H9 (cell line): ENCODE results near the gene GOLGA3. TPM values are rescaled to one million over a fixed set of nuclear protein-coding genes. Genes with fewer than 3 reads are reported as not detected.

Source experiments
- DNase-seq: peaks from one replicate; pipeline ENCODE4 v3.0.0-alpha.2; 2017
- H2AFZ ChIP-seq: one replicate; pipeline ENCODE4 v1.6.1; 2013; ENCODE audit warnings: mild to moderate bottlenecking, low read length, control low read depth, moderate library complexity
- H2AK5ac ChIP-seq: 2 replicates; pipeline ENCODE4 v1.6.1; 2013; ENCODE audit warnings: low read length, control low read depth, mixed read lengths; ENCODE audit not compliant: insufficient read length
- H2BK120ac ChIP-seq: one replicate; pipeline ENCODE4 v1.6.1; 2013; ENCODE audit warnings: low read depth, mild to moderate bottlenecking, low read length, control low read depth, inconsistent platforms; ENCODE audit not compliant: poor library complexity, severe bottlenecking
- H2BK12ac ChIP-seq: 2 replicates; pipeline ENCODE4 v1.6.1; 2013; ENCODE audit warnings: low read length, control low read depth, mixed read lengths, low read depth; ENCODE audit not compliant: insufficient read length
- H2BK15ac ChIP-seq: 2 replicates; pipeline ENCODE4 v1.6.1; 2013; ENCODE audit warnings: low read depth, low read length, control low read depth
- H2BK20ac ChIP-seq: one replicate; pipeline ENCODE4 v1.6.1; 2013; ENCODE audit warnings: low read depth, mild to moderate bottlenecking, low read length, control low read depth, inconsistent platforms; ENCODE audit not compliant: poor library complexity, severe bottlenecking
- H2BK5ac ChIP-seq: 2 replicates; pipeline ENCODE4 v1.6.1; 2013; ENCODE audit warnings: low read length, control low read depth, mixed read lengths; ENCODE audit not compliant: insufficient read length
- H3K14ac ChIP-seq: 2 replicates; pipeline ENCODE4 v1.6.1; 2013; ENCODE audit warnings: low read length, control low read depth; ENCODE audit not compliant: insufficient read depth
- H3K18ac ChIP-seq: 2 replicates; pipeline ENCODE4 v1.6.1; 2013; ENCODE audit warnings: low read depth, mild to moderate bottlenecking, mixed read lengths, low read length, control low read depth; ENCODE audit not compliant: insufficient read length
- H3K23ac ChIP-seq: 2 replicates; pipeline ENCODE4 v1.6.1; 2013; ENCODE audit warnings: low read length, control low read depth, mixed read lengths, low read depth; ENCODE audit not compliant: insufficient read length
- H3K23me2 ChIP-seq: 2 replicates; pipeline ENCODE4 v1.6.1; 2013; ENCODE audit warnings: low read depth, mild to moderate bottlenecking, mixed read lengths, low read length, control low read depth; ENCODE audit not compliant: insufficient read length, poor library complexity, severe bottlenecking
- H3K27ac ChIP-seq: 2 replicates; pipeline ENCODE4 v1.5.1; 2013; ENCODE audit warnings: low read length, control low read depth, mixed read lengths, low read depth; ENCODE audit not compliant: insufficient read length
- H3K27me3 ChIP-seq: 2 replicates; pipeline ENCODE4 v1.6.1; 2013; ENCODE audit warnings: low read length, control low read depth, inconsistent platforms; ENCODE audit not compliant: insufficient read depth
- H3K4ac ChIP-seq: 2 replicates; pipeline ENCODE4 v1.6.1; 2013; ENCODE audit warnings: low read depth, mild to moderate bottlenecking, control low read depth, inconsistent platforms, low read length, moderate library complexity
- H3K4me1 ChIP-seq: 2 replicates; pipeline ENCODE4 v1.6.1; 2013; ENCODE audit warnings: low read length, control low read depth, inconsistent platforms; ENCODE audit not compliant: insufficient read depth
- H3K4me2 ChIP-seq: 2 replicates; pipeline ENCODE4 v1.6.1; 2013; ENCODE audit warnings: low read length, control low read depth, mixed read lengths; ENCODE audit not compliant: insufficient read length, insufficient read depth
- H3K56ac ChIP-seq: 2 replicates; pipeline ENCODE4 v1.6.1; 2013; ENCODE audit warnings: low read depth, mild to moderate bottlenecking, mixed read lengths, low read length, control low read depth; ENCODE audit not compliant: insufficient read length
- H3K79me1 ChIP-seq: 2 replicates; pipeline ENCODE4 v1.6.1; 2013; ENCODE audit warnings: low read depth, mild to moderate bottlenecking, moderate library complexity, low read length, control low read depth, inconsistent platforms; ENCODE audit not compliant: insufficient read depth, poor library complexity, severe bottlenecking
- H3K79me2 ChIP-seq: 2 replicates; pipeline ENCODE4 v1.6.1; 2013; ENCODE audit warnings: low read length, control low read depth, inconsistent platforms; ENCODE audit not compliant: insufficient read depth
- H3K9ac ChIP-seq: 2 replicates; pipeline ENCODE4 v1.6.1; 2013; ENCODE audit warnings: low read length, control low read depth, mixed read lengths; ENCODE audit not compliant: insufficient read length; ENCODE audit errors: extremely low read depth
- H3K9me3 ChIP-seq: one replicate; pipeline ENCODE4 v1.6.1; 2013; ENCODE audit warnings: low read depth, low read length, inconsistent platforms; ENCODE audit not compliant: control insufficient read depth
- H3T11ph ChIP-seq: one replicate; pipeline ENCODE4 v1.6.1; 2013; ENCODE audit warnings: mild to moderate bottlenecking, low read length, control low read depth, inconsistent platforms
- H4K20me1 ChIP-seq: one replicate; pipeline ENCODE4 v1.6.1; 2013; ENCODE audit not compliant: control insufficient read depth, insufficient read length, insufficient read depth
- H4K5ac ChIP-seq: 2 replicates; pipeline ENCODE4 v1.6.1; 2013; ENCODE audit warnings: low read depth, mild to moderate bottlenecking, mixed read lengths, low read length, control low read depth; ENCODE audit not compliant: insufficient read length
- H4K8ac ChIP-seq: replicated peaks from 2 replicates; pipeline ENCODE4 v1.6.1; 2013; ENCODE audit warnings: low read length, control low read depth, mixed read lengths, low read depth; ENCODE audit not compliant: insufficient read length
- H4K91ac ChIP-seq: 2 replicates; pipeline ENCODE4 v1.6.1; 2013; ENCODE audit warnings: low read depth, mild to moderate bottlenecking, moderate library complexity, mixed read lengths, low read length, control low read depth; ENCODE audit not compliant: insufficient read length
- H3K27ac Mint-ChIP-seq, 3 experiments: 2 replicates in 2 of 3; 3 replicates in 1 of 3; pipeline ENCODE4 v1.8.0; 2020 to 2021; ENCODE audit warnings: mixed read lengths in 3 of 3, mild to moderate bottlenecking in 1 of 3, moderate library complexity in 1 of 3
- H3K27me3 Mint-ChIP-seq: 2 replicates; pipeline ENCODE4 v1.8.0; 2021; ENCODE audit warnings: low read depth, mild to moderate bottlenecking, moderate library complexity, mixed read lengths
- H3K36me3 Mint-ChIP-seq, 3 experiments: 2 replicates in 2 of 3; 3 replicates in 1 of 3; pipeline ENCODE4 v1.8.0; 2020 to 2021; ENCODE audit warnings: low read depth in 3 of 3, mixed read lengths in 3 of 3; ENCODE audit not compliant: insufficient read depth in 1 of 3
- H3K4me1 Mint-ChIP-seq, 2 experiments: 2 replicates each; pipeline ENCODE4 v1.8.0; 2020; ENCODE audit warnings: mixed read lengths in 2 of 2
- H3K4me3 Mint-ChIP-seq, 2 experiments: 2 replicates in 1 of 2; 3 replicates in 1 of 2; pipeline ENCODE4 v1.8.0; 2020 to 2021; ENCODE audit warnings: mild to moderate bottlenecking in 2 of 2, mixed read lengths in 2 of 2, moderate library complexity in 1 of 2
- H3K9me3 Mint-ChIP-seq, 2 experiments: 2 replicates in 1 of 2; 3 replicates in 1 of 2; pipeline ENCODE4 v1.8.0; 2020; ENCODE audit warnings: mild to moderate bottlenecking in 2 of 2, mixed read lengths in 2 of 2, moderate library complexity in 1 of 2
- CTCF ChIP-seq: fragments of 200-600 bp; sonication (generic); conservative IDR thresholded peaks from 3 replicates; pipeline ENCODE4 v1.8.0; 2021; ENCODE audit warnings: antibody characterized with exemption, mild to moderate bottlenecking
- WGBS: extraction: QIAGEN DNeasy Blood & Tissue Kit; methylation state at CpG from one replicate; pipeline ENCODE4 v1.1.7; 2013; ENCODE audit warnings: missing lambda C conversion rate, low lambda C conversion rate, mixed read lengths; ENCODE audit not compliant: insufficient read length; ENCODE audit errors: extremely low coverage; 5-methylcytosine and 5-hydroxymethylcytosine counted together
- total RNA-seq: library from RNA; stranded (reverse); gene quantifications from 2 replicates; pipeline ENCODE4 v1.2.1, GENCODE V29; 2021

Gene GOLGA3
- total RNA-seq, 1 experiment from 2014 or later: 40.1 TPM

GRCh38 chr12:132803125-132803524 is 25.5 kb downstream of the GOLGA3 start:
- Histone ChIP-seq H2BK120ac (no peak overlapping the region), H3K23me2 (no peaks in the 10 kb centered on the region), H3K23ac (no peak overlapping the region), H3K18ac (no peak overlapping the region), H4K8ac (no peak overlapping the region), H2AFZ (no peak overlapping the region), H3K4me1 (no peaks in the 10 kb centered on the region), H4K5ac (no peak overlapping the region), H4K91ac (no peak overlapping the region), H3K56ac (no peak overlapping the region), H3K27ac (no peak overlapping the region), H3K9me3 (no peaks in the 10 kb centered on the region), H3K4ac (no peak overlapping the region), H2AK5ac (no peak overlapping the region), H3K4me2 (no peak overlapping the region), H3K27me3 (no peaks in the 10 kb centered on the region), H3K79me2 (no peaks in the 10 kb centered on the region), H2BK5ac (no peak overlapping the region), H2BK15ac (no peak overlapping the region), H3K14ac (no peak overlapping the region), H3K79me1 (no peaks in the 10 kb centered on the region), H4K20me1 (no peaks in the 10 kb centered on the region), H2BK12ac (no peak overlapping the region), H3T11ph (no peak overlapping the region), H2BK20ac (no peak overlapping the region), H3K9ac (no peak overlapping the region)
- Mint-ChIP-seq H3K27ac (peak overlapping the region in 2 of 3 experiments; percentile 49 to 51; a peak in 2 of 7 replicates), H3K4me3 (no peak overlapping the region), H3K4me1 (no peaks in the 10 kb centered on the region), H3K9me3 (no peaks in the 10 kb centered on the region), H3K27me3 (no peaks in the 10 kb centered on the region; the same call in 1 of the 2 replicates), H3K36me3 (peaks cover 44 to 86% (median 77%) of the 10 kb centered on the region in 3 experiments)
- DNase-seq: no peak
- no CpG with 5 or more reads among the region's 14 CpGs for WGBS
- no peak for TF ChIP-seq CTCF
